ENCODE data around the gene FBXO2.
"Not testable (repeated sequence)": the region's sequence is repeated elsewhere in the genome, so short reads cannot be mapped to it uniquely, and the experiment has no call there.

Gene FBXO2

GRCh38 chr1:11622398-11622797 lies 31.8 kb downstream of the FBXO2 start:
- no peak for DNase-seq

GRCh38 chr1:11620924-11621323 lies 33.3 kb downstream of the FBXO2 start:
- no peak for DNase-seq

GRCh38 chr1:11620405-11620804 lies 33.8 kb downstream of the FBXO2 start:
- no peak for DNase-seq

- no peak for DNase-seq
Observed at GRCh38 chr1:11617741-11618140, 36.5 kb downstream of the FBXO2 start.

GRCh38 chr1:11617314-11617713 lies 36.9 kb downstream of the FBXO2 start:
- no peak for DNase-seq

- DNase-seq: no peak
Observed at GRCh38 chr1:11616766-11617165, 37.5 kb downstream of the FBXO2 start.

- no peak for DNase-seq
Observed at GRCh38 chr1:11615090-11615489, 39.1 kb downstream of the FBXO2 start.

GRCh38 chr1:11613347-11613746 lies 40.9 kb downstream of the FBXO2 start:
- no peak for DNase-seq

- DNase-seq: no peak
Observed at GRCh38 chr1:11611638-11612327, 42.4 kb downstream of the FBXO2 start.

GRCh38 chr1:11610629-11611180 lies 43.5 kb downstream of the FBXO2 start:
- no peak for DNase-seq

GRCh38 chr1:11609378-11609777 lies 44.9 kb downstream of the FBXO2 start:
- not testable (repeated sequence) for DNase-seq

GRCh38 chr1:11608596-11609130 lies 45.6 kb downstream of the FBXO2 start:
- DNase-seq: not testable (repeated sequence)

- no peak for DNase-seq
Observed at GRCh38 chr1:11606775-11607174, 47.5 kb downstream of the FBXO2 start.

GRCh38 chr1:11602981-11603380 lies 51.2 kb downstream of the FBXO2 start:
- DNase-seq: no peak

- no peak for DNase-seq
Observed at GRCh38 chr1:11602424-11602823, 51.8 kb downstream of the FBXO2 start.

GRCh38 chr1:11600836-11601235 lies 53.4 kb downstream of the FBXO2 start:
- no peak for DNase-seq

- DNase-seq: no peak
Observed at GRCh38 chr1:11599891-11600576, 54.2 kb downstream of the FBXO2 start.

GRCh38 chr1:11598461-11598860 lies 55.8 kb downstream of the FBXO2 start:
- DNase-seq: no peak

All from stimulated activated CD4-positive, alpha-beta T cell treated with anti-CD3 and anti-CD28 coated beads, Interleukin-2, amount 100 ng/mL, for 48 hours (primary cell).